Measurements from ENCODE around the gene SMARCB1.

SMARCB1 gene

GRCh38 chr22:23762842-23763578 is 23.8 kb upstream of the SMARCB1 start, which contains the start of gene C22orf15:
Gene C22orf15, plus strand, starts transcription at chr22:23762990. Its CDS starts 317 bp downstream, at chr22:23763307.
- DNase-seq: no peak

GRCh38 chr22:23763579-23763945 is 23.2 kb upstream of the SMARCB1 start:
- DNase-seq: peak in 3 of 4 experiments; percentile 12 to 23 (median 21)

- DNase-seq: no peak
These were observed 22.8 kb upstream of the SMARCB1 start for GRCh38 chr22:23763954-23764353.

- DNase-seq: no peak
These were observed 21.6 kb upstream of the SMARCB1 start for GRCh38 chr22:23764899-23765881.

- DNase-seq: no peak
These were observed 19.5 kb upstream of the SMARCB1 start for GRCh38 chr22:23767303-23767672.

- peak; percentile 55 to 65 (median 57) for DNase-seq
These were observed 18.9 kb upstream of the SMARCB1 start, which contains the start of gene CHCHD10 for GRCh38 chr22:23767673-23768548. Gene CHCHD10, minus strand, starts transcription at chr22:23767972. Its CDS starts 98 bp downstream, at chr22:23767874.

GRCh38 chr22:23769321-23769965 is 17.3 kb upstream of the SMARCB1 start:
- no peak for DNase-seq

- no peak for DNase-seq
These were observed 14.5 kb upstream of the SMARCB1 start for GRCh38 chr22:23772315-23772648.

- DNase-seq: peak; percentile 43 to 47 (median 44)
These were observed 13.9 kb upstream of the SMARCB1 start, which contains the start of gene MMP11 for GRCh38 chr22:23772649-23773473. Gene MMP11, plus strand, starts transcription at chr22:23772849. Its CDS starts 22 bp downstream, at chr22:23772871.

- DNase-seq: no peak
These were observed 13.2 kb upstream of the SMARCB1 start for GRCh38 chr22:23773483-23774113.

GRCh38 chr22:23774114-23774921 is 12.4 kb upstream of the SMARCB1 start:
- no peak for DNase-seq

GRCh38 chr22:23774922-23775436 is 11.8 kb upstream of the SMARCB1 start:
- no peak for DNase-seq

- no peak for DNase-seq
These were observed 10.9 kb upstream of the SMARCB1 start for GRCh38 chr22:23775779-23776375.

- DNase-seq: no peak
These were observed 8.8 kb upstream of the SMARCB1 start for GRCh38 chr22:23777776-23778576.

GRCh38 chr22:23778577-23778900 is 8.2 kb upstream of the SMARCB1 start:
- DNase-seq: no peak

GRCh38 chr22:23779083-23779482 is 7.7 kb upstream of the SMARCB1 start:
- no peak for DNase-seq

GRCh38 chr22:23779731-23780130 is 7.0 kb upstream of the SMARCB1 start:
- no peak for DNase-seq

- DNase-seq: no peak
These were observed 6.5 kb upstream of the SMARCB1 start for GRCh38 chr22:23780146-23780748.

Data from activated CD4-positive, CD25-positive, alpha-beta regulatory T cell (primary cell).